Gastrocnemius medialis (tissue), 4 donors: Measurements from ENCODE around the gene FBXL16. TPM values are rescaled to one million over a fixed set of nuclear protein-coding genes. Genes with fewer than 3 reads are reported as not detected.

Source experiments
- ATAC-seq, 2 donors: fragments of 150-250 bp; one replicate each; pipeline ENCODE4 v1.9.1; 2016
- DNase-seq, 2 donors: peaks; one replicate each; pipeline ENCODE4 v3.0.0-alpha.2; 2019
- H3K27ac ChIP-seq, 4 donors: fragments of 200-600 bp; sonication (generic); 1 replicate in 1 of 4; 2 replicates in 3 of 4; pipeline ENCODE4 v1.5.1; 2016 to 2018; ENCODE audit warnings: mild to moderate bottlenecking in 2 of 4, moderate library complexity in 1 of 4
- H3K27me3 ChIP-seq, 3 donors: fragments of 200-600 bp; sonication (generic) in 2 of 3; 1 replicate in 1 of 3; 2 replicates in 2 of 3; pipeline versions ENCODE4 v1.5.1 to v1.6.0; 2016 to 2019; ENCODE audit warnings: mild to moderate bottlenecking in 1 of 3, moderate library complexity in 1 of 3
- H3K36me3 ChIP-seq, 2 donors: fragments of 200-600 bp; sonication (generic) in 1 of 2; one replicate each; pipeline ENCODE4 v1.5.1; 2017 to 2018
- H3K4me1 ChIP-seq, 2 donors: fragments of 200-600 bp; sonication (generic) in 1 of 2; one replicate each; pipeline ENCODE4 v1.5.1; 2016 to 2017; ENCODE audit warnings: mild to moderate bottlenecking in 2 of 2
- H3K4me3 ChIP-seq, 4 donors: fragments of 200-600 bp; sonication (generic) in 3 of 4; 1 replicate in 1 of 4; 2 replicates in 3 of 4; pipeline ENCODE4 v1.5.1; 2016 to 2019; ENCODE audit warnings: mild to moderate bottlenecking in 2 of 4
- H3K9me3 ChIP-seq, 3 donors: fragments of 200-600 bp; sonication (generic) in 2 of 3; 1 replicate in 1 of 3; 2 replicates in 2 of 3; pipeline ENCODE4 v1.5.1; 2016 to 2019
- POLR2A ChIP-seq, 2 donors: fragments of 450-650 bp; IDR thresholded peaks; one replicate each; pipeline ENCODE4 v1.6.1; 2017; ENCODE audit warnings: antibody characterized with exemption in 2 of 2, mild to moderate bottlenecking in 2 of 2, moderate library complexity in 2 of 2
- in situ Hi-C, 4 donors: fragments of 200-750 bp; cut with MboI; loops; one replicate each; pipeline versions ENCODE4 v1.15.0 to v1.8.0; 2017; ENCODE audit warnings: low sequenced_read_pairs in 4 of 4
- intact Hi-C: fragments of 100-400 bp; cut with DNase I; formaldehyde crosslinking; loops from one replicate; pipeline ENCODE4 v1.15.1; 2023; ENCODE audit warnings: low total_unique reads
- total RNA-seq, 4 donors: library from RNA; depleted of rRNA; stranded (reverse); fragments of >200 nt; gene quantifications; one replicate each; pipeline versions ENCODE4 v1.1.0 to v1.2.3, GENCODE V29; 2016
- TF ChIP-seq, protein P1 (sequence below), 5 experiments: fragments of 450-650 bp in 3 of 5; fragments of 200-600 bp in 2 of 5; sonication (generic) in 2 of 5; IDR thresholded peaks in 4 of 5; conservative IDR thresholded peaks in 1 of 5; 1 replicate in 4 of 5; 2 replicates in 1 of 5; pipeline ENCODE4 v1.5.1; 2016 to 2019; ENCODE audit warnings: antibody characterized with exemption in 5 of 5, mild to moderate bottlenecking in 3 of 5, moderate library complexity in 3 of 5

Gene FBXL16
- total RNA-seq, 4 donors from 2014 or later = not detected

DNA sequence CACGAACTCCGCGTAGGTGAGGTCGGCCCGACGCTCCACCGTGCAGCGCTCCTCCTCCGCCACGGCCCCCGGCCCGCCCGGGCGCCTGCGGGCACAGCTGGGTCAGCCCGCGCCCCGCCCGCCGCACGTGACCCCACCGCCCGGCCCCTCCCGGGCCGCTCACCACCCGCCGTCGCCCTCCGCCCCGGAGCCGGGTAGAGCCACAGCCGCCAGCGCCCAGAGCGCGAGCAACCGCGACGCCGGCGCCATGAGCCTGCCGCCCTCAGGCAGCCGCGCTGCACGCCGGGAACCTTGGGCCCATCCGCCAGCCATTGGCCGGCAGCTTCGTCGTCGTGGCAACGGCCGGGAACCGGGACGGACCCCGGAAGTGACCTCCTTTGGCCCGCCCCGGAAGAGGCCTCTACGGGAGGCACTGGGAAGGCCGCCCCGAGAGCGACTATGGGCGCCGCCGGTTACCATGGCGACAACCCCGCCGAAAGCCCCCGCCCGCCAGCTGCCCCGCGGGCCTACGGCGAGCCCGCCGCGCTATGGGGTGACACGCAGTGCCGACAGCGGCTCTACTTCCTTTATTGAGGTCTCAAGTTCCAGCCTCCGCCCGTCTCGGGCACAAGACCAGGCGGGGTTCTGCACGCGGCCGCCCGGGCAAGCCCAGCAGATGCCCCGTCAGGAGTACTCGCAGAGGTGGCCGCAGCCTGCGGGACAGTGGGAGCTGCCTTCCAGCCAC lies 21.4 kb downstream of the FBXL16 start, which contains the start of gene JMJD8:
Gene JMJD8, minus strand, starts transcription at position 264 of the 724 bp plus-strand sequence. Its CDS starts 15 bp downstream, at position 249.
- intact Hi-C loops (loop anchor here (10.0 kb wide), 1 partner anchor 621 kb away; the partner anchor contains the start of gene UBE2I), in situ Hi-C loops (no loop called here)
- peak; percentile 53 to 60 for TF ChIP-seq POLR2A (IDR thresholded peaks at IDR 0.05)
- TF ChIP-seq, protein P1, sequence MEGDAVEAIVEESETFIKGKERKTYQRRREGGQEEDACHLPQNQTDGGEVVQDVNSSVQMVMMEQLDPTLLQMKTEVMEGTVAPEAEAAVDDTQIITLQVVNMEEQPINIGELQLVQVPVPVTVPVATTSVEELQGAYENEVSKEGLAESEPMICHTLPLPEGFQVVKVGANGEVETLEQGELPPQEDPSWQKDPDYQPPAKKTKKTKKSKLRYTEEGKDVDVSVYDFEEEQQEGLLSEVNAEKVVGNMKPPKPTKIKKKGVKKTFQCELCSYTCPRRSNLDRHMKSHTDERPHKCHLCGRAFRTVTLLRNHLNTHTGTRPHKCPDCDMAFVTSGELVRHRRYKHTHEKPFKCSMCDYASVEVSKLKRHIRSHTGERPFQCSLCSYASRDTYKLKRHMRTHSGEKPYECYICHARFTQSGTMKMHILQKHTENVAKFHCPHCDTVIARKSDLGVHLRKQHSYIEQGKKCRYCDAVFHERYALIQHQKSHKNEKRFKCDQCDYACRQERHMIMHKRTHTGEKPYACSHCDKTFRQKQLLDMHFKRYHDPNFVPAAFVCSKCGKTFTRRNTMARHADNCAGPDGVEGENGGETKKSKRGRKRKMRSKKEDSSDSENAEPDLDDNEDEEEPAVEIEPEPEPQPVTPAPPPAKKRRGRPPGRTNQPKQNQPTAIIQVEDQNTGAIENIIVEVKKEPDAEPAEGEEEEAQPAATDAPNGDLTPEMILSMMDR (IDR thresholded peaks at IDR 0.05 in 4 of 5, conservative IDR thresholded peaks at IDR 0.05 in 1 of 5) = no peak
- peak; percentile 72 to 76 for ATAC-seq
- peaks cover 0 to 33% of the 10 kb centered on the region in 2 donors for H3K36me3 ChIP-seq
- H3K27me3 ChIP-seq = no peaks in the 10 kb centered on the region
- peak within 1 kb of the TSS; percentile 84 to 87 (median 86) for H3K4me3 ChIP-seq
- peak; percentile 94 for DNase-seq
- peak within 1 kb of the TSS; percentile 73 to 87 (median 83) for H3K27ac ChIP-seq
- no peaks in the 10 kb centered on the region for H3K9me3 ChIP-seq
- H3K4me1 ChIP-seq = peaks cover 35 to 57% of the 10 kb centered on the region in 2 donors

DNA sequence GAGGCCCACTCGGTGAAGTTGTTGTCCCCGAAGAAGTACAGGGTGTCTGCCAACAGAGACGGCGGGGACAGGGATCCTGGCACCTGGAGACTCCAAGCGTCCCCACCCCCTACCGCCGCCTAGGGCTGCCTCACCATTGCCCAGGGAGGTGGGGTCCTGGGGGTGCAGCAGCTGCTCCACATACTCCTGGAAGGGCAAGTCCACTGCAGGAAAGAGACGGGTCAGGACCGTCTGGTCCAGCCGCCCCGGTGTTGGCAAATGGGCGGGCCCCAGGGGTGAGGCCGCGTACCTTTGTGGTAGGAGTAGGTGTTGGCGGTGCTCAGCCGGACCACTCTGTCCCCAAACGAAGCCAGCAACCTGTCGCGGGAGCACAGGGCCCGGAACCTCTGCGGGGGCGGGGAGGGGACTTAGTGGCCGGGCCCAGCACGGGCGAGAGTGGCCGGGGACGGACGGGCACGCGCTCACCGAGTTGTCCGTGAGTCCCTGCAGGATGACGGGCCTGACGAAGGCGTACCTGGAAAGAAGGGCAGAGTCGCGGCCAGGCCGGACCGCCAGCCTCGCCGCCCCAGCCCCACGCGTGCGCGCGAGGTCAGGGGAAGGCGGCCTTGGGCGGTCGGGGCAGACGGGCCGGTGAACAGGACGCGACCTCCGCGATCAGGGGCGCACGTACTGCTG lies 22.1 kb downstream of the FBXL16 start:
- no peaks in the 10 kb centered on the region for H3K27me3 ChIP-seq
- ATAC-seq = no peak
- in situ Hi-C loops (no loop called here), intact Hi-C loops (loop anchor here (10.0 kb wide), 1 partner anchor 621 kb away; the partner anchor contains the start of gene UBE2I)
- peak overlapping the region; percentile 73 to 87 (median 83) for H3K27ac ChIP-seq
- H3K9me3 ChIP-seq = no peaks in the 10 kb centered on the region
- peak overlapping the region; percentile 84 to 87 (median 86) for H3K4me3 ChIP-seq
- H3K36me3 ChIP-seq = peaks cover 0 to 33% of the 10 kb centered on the region in 2 donors
- peak in 1 of 2 donors; percentile 25 for DNase-seq
- H3K4me1 ChIP-seq = peaks cover 28 to 54% of the 10 kb centered on the region in 2 donors
- no peak for TF ChIP-seq POLR2A (IDR thresholded peaks at IDR 0.05)
- TF ChIP-seq, protein P1 (IDR thresholded peaks at IDR 0.05 in 4 of 5, conservative IDR thresholded peaks at IDR 0.05 in 1 of 5) = no peak

DNA sequence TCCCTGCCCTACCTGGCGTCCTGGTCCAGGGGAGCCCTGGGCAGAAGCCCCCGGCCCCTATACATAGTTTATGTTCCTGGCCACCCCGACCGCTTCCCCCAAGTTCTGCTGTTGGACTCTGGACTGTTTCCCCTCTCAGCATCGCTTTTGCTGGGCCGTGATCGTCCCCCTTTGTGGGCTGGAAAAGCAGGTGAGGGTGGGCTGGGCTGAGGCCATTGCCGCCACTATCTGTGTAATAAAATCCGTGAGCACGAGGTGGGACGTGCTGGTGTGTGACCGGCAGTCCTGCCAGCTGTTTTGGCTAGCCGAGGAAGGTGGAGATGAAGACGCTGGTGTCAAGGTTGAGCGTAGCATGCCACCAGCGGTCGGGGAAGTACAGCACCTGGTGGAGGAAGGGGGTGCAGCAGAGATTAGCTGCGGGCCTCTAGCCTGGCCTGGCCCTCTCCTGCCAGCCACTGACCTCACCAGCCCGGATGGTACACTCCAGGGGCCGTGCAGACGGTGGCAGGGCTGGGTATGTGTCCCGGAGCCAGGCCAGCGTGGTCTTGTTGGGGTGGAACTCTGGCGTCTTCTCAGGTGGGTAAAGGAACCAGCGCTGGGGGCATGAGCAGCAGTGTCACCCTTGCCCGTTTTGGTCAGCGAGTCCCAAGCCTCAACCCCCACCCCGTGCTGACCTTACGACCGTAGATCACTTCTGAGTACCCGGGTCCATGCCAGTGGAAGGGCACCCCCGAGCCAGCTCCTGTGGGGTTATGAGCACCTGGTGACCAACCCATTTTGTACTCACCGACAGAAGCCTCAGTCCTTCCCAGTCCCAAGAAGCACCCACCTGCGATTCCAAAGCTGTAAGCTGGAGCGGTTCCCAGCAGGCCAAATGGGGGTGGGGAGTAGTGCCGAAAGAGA lies 22.9 kb downstream of the FBXL16 start:
- Histone ChIP-seq H3K4me1 (peaks cover 27 to 49% of the 10 kb centered on the region in 2 donors), H3K36me3 (peaks cover 0 to 33% of the 10 kb centered on the region in 2 donors), H3K9me3 (no peaks in the 10 kb centered on the region), H3K4me3 (peak overlapping the region in 1 of 4 donors; percentile 86), H3K27me3 (no peaks in the 10 kb centered on the region), H3K27ac (peak overlapping the region in 2 of 4 donors; percentile 73 to 100)
- in situ Hi-C loops = no loop called here
- TF ChIP-seq, protein P1 (IDR thresholded peaks at IDR 0.05 in 4 of 5, conservative IDR thresholded peaks at IDR 0.05 in 1 of 5) = no peak
- no peak for TF ChIP-seq POLR2A (IDR thresholded peaks at IDR 0.05)
- ATAC-seq = no peak
- intact Hi-C loops = loop anchor here (10.0 kb wide), 1 partner anchor 622 kb away; the partner anchor contains the start of gene UBE2I
- DNase-seq = peak in 1 of 2 donors; percentile 27
